Astrocyte of the cerebellum (primary cell): ENCODE results near the gene ST6GALNAC2.

ENCODE experiments used
- DNase-seq: peaks from one replicate; pipeline ENCODE4 v3.0.0-alpha.2; 2011; ENCODE audit warnings: low read depth
- H3K4me3 ChIP-seq: 2 replicates; pipeline ENCODE4 v1.5.1; 2011; ENCODE audit warnings: mild to moderate bottlenecking, low read depth, low read length, moderate library complexity
- in situ Hi-C: cut with HindIII; loops from 2 replicates; pipeline ENCODE4 v1.10.0; 2017; ENCODE audit warnings: low sequenced_read_pairs
- TF ChIP-seq, protein P1 (sequence below): IDR thresholded peaks from 2 replicates; pipeline ENCODE4 v1.5.1; 2012; ENCODE audit warnings: low read length, low read depth, moderate library complexity, mild to moderate bottlenecking; ENCODE audit errors: missing control alignments

The ST6GALNAC2 gene

DNA sequence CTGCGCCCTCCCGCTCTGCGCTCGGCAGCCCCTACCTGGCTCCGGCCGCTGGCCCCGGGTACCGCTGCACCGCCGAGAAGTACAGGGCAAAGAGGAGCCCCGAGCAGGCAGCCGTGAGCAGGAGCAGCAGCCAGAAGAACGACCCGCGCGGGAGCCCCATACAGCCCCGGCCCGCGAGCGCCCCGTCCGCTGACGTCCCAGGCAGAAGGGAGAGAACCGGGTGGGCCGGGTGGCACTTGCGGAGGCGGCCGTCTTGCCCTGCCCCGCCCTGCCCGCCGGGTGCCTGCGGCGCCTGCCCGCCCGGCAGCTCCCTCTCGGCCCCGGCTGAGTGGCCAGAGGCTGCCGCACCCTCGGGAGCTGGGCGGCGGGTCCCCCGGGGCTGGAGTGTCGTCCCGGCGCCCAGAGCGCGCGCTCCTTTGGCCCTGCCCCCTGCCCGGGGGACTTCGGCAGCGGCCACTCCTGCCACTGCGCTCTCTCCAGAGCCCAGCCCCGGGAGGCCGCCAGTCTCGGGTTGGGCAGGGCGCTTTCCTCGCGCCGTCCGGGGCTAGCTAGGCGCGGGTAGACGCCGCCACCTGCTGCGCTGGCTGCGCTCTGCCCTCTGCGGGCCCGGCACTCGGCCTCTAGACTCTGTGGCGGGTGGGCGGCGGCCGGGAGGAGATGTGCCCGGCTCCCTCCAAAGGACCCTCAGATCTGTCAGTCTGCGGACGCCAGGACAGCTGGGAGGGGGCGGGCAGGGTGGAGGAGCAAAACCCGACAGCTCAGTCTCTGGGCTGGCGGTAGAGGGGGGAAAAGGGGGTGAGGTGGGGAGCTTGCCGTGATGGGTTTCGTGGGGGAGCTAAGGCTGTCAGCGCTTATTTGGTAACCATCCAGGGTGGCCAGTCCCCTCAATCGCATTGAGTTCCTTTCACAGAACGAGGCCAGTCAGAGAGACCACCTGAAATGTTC, at the start of gene ST6GALNAC2:
Gene ST6GALNAC2 (minus strand): TSS at position 212 of the 945 bp plus-strand sequence. CDS start 52 bp downstream, at position 160.
- TF ChIP-seq, protein P1, sequence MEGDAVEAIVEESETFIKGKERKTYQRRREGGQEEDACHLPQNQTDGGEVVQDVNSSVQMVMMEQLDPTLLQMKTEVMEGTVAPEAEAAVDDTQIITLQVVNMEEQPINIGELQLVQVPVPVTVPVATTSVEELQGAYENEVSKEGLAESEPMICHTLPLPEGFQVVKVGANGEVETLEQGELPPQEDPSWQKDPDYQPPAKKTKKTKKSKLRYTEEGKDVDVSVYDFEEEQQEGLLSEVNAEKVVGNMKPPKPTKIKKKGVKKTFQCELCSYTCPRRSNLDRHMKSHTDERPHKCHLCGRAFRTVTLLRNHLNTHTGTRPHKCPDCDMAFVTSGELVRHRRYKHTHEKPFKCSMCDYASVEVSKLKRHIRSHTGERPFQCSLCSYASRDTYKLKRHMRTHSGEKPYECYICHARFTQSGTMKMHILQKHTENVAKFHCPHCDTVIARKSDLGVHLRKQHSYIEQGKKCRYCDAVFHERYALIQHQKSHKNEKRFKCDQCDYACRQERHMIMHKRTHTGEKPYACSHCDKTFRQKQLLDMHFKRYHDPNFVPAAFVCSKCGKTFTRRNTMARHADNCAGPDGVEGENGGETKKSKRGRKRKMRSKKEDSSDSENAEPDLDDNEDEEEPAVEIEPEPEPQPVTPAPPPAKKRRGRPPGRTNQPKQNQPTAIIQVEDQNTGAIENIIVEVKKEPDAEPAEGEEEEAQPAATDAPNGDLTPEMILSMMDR: no peak
- no peak for DNase-seq
- in situ Hi-C loops: no loop called here
- H3K4me3 ChIP-seq: peak within 1 kb of the TSS; percentile 43

DNA sequence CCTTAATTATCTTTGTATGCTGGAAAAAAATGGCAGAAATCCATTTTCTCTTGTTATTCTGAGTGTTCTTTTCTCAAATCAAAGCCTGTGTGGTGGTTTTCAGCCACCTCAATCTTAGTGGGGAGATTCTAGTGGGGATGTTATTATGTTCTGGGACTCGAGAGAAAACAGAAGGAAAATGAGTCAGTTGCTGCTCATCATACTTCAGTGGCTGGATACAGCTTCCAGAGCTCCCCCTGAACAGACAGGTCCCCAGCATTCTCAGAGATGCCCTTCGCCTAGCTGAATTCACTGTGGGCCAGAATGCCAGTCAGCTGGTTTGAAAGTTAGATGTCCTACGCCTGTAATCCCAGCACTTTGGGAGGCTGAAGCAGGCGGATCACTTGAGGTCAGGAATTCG, 49.4 kb upstream of the ST6GALNAC2 start:
- H3K4me3 ChIP-seq: no peak overlapping the region
- TF ChIP-seq, protein P1: no peak
- no peak for DNase-seq
- in situ Hi-C loops: loop anchor here (25.0 kb wide), 1 partner anchor 173 kb away; the partner anchor contains the start of genes AANAT and UBE2O

DNA sequence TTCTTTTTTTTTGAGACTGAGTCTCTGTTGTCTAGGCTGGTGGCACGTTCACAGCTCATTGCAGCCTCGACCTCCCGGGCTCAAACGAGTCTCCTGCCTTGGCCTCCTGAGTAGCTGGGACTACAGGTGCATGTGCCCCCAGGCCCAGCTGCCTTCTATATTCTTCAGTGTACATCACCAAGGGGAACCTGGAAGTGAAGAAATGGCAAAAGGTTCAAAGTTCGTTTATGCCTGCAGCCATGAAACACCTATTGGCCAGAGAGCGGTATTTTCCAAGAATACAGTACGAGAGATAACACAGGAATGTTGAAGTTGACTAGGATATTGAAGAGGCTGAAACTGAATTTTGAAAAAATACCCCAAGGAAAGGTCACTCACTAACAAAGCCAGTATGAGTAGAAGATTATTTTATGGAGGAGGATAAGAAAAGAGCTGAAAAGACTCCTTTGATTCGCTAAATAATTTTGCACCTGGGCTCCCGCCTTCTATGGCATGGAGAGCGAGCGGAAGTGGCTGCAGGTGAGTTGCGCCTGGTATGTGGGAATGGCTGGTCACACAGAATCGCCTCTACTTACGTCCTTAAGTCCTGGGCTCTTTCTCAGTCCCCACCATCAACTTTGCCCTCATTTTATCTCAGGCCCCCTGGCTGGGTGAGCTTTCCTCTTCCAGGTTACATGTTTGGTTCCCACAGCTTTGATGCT, 48.1 kb upstream of the ST6GALNAC2 start:
- in situ Hi-C loops: loop anchor here (25.0 kb wide), 1 partner anchor 171 kb away; the partner anchor contains the start of genes AANAT and UBE2O
- DNase-seq: no peak
- no peak overlapping the region for H3K4me3 ChIP-seq
- TF ChIP-seq, protein P1: no peak

DNA sequence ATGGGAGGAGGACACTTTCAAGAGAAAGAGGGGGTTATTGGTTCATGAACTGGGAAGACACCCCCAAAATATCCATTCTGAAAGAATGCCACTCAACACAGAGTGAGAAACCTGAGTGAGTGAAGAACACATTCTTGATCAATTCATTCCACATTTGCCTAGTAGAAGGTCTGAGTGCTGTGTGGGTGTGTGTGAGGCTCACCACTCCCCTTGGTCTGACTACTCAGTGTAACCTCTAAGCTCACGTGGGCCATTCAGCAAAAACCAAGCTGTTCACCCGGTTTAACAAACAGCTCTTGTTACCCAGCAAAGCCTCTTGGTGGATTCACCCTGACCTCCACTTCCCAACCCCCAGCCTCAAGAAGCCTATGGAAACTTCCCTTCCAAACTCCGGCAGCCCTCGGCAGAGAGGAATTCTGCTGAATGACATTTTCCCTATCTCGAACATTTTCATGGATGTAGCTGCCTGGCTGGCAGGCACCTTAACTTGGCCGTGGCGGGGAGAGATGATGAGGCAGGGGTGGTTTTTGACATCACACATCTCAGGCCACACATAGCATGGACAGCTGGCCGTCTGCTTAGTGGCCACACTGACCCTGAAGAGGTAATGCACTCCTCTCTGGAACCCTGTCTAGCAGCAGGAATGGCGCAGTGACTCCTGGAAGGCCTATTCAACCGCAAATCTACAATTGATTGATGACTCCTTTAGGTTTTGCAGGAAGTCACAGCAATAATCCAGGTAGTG, 46.3 kb upstream of the ST6GALNAC2 start:
- in situ Hi-C loops: loop anchor here (25.0 kb wide), 1 partner anchor 170 kb away; the partner anchor contains the start of genes AANAT and UBE2O
- no peak overlapping the region for H3K4me3 ChIP-seq
- TF ChIP-seq, protein P1: no peak
- DNase-seq: no peak

DNA sequence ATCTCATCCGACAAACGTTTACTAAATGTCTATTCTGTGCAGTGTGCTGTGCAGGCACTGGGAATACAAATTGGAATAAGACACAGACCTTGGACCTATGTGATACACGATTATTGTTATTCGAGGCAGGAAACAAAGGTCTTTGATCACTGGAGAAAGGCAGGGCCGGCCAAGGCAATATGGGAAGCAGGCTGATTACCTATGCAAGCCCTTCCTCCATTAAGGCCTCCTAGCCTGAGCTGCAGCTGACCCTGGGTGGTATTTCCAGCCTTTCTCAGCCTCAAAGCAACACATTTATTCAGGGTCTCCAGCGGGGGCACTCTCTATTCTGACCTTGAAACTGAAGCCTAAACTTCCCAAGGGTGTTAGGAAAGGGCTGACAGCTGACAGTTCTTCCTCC, 44.5 kb upstream of the ST6GALNAC2 start:
- no peak for DNase-seq
- no peak overlapping the region for H3K4me3 ChIP-seq
- in situ Hi-C loops: loop anchor here (25.0 kb wide), 1 partner anchor 168 kb away; the partner anchor contains the start of genes AANAT and UBE2O
- TF ChIP-seq, protein P1: no peak
